GM12878 (cell line): Measurements from ENCODE around the gene HSPA12A.

ENCODE experiments used
- CTCF ChIP-seq, 3 experiments: IDR thresholded peaks in 2 of 3; conservative IDR thresholded peaks in 1 of 3; 2 replicates each; pipeline ENCODE4 v1.5.1; 2011; ENCODE audit warnings: low read depth in 3 of 3, low read length in 3 of 3, mild to moderate bottlenecking in 3 of 3, control low read depth in 2 of 3, moderate library complexity in 2 of 3, inconsistent platforms in 1 of 3, mixed read lengths in 1 of 3; ENCODE audit not compliant: control insufficient read depth in 2 of 3, insufficient read depth in 1 of 3; ENCODE audit errors: extremely low read depth in 1 of 3
- MXI1 ChIP-seq: fragments of 150-350 bp; IDR thresholded peaks from 2 replicates; pipeline ENCODE4 v1.6.1; 2011; ENCODE audit warnings: low read depth, mild to moderate bottlenecking, inconsistent platforms, low read length, improper control_type of control experiment
- TAF1 ChIP-seq: IDR thresholded peaks from 2 replicates; pipeline ENCODE4 v1.6.1; 2011; ENCODE audit warnings: mild to moderate bottlenecking, low read depth, low read length, borderline replicate concordance

- no peak for TF ChIP-seq CTCF (IDR thresholded peaks at IDR 0.05 in 2 of 3, conservative IDR thresholded peaks at IDR 0.05 in 1 of 3; ENCODE audit: control insufficient read depth in 2 of 3, extremely low read depth in 1 of 3, insufficient read depth in 1 of 3, low read depth in 3 of 3, low read length in 3 of 3)
- TF ChIP-seq MXI1 = no peak
- TF ChIP-seq TAF1 = no peak
These were observed at the start of gene HSPA12A for GRCh38 chr10:116742367-116743265.
